ENCODE measurements around the gene CHRNB4. TPM values are rescaled to one million over a fixed set of nuclear protein-coding genes. Genes with fewer than 3 reads are reported as not detected.

CHRNB4 gene
- total and polyA plus RNA-seq, 10 of the 15 experiments (the other 5 are each of a cell fraction or from before 2014, with no cell fraction given), result 0.10 TPM; not detected in 9

DNA sequence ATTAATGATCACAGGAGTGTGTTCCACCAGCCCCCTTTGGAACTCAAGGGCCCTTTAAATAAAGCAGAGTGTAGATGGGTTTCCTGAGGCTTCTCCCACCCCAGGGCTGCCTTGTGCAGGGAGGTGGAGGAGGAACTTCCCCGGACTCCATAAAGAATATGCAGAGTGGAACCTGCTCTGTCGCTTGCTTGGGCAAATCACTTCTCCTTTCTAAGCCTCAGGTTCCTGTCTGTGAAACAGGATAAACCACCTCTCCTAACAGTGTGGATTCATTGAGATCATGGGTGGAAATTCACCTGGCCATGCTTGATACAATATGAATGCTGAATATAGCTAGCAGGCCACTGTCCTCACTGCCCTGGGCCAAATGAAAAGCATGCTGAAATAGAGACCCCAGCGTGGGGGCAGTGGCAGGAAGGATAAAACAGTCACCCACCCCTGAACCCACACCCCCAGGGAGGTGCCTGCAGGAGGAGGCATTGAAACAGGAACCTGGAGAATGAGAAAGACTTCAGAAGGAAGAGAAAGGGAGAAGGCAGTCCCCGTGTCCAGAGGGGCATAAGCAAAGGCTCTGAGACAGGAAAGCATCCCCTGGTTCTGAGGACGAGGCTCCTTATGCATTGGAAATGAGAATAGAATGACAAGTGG is 41.1 kb upstream of the CHRNB4 start:
- H3K4me2 ChIP-seq (ENCODE audit: control insufficient read depth, insufficient read depth), result no peak overlapping the region
- DNase-seq (ENCODE audit: low read depth, low spot score) (no peak), ATAC-seq (no peak), FAIRE-seq (no peak)
- in situ Hi-C loops (cut with MboI) (no loop called here), intact Hi-C loops (cut with micrococcal nuclease; ENCODE audit: unreplicated experiment) (no loop called here)
- no peaks in the 10 kb centered on the region for H3K27me3 ChIP-seq (replicated peaks in 1 of 2; ENCODE audit: control insufficient read depth in 2 of 2, insufficient read depth in 2 of 2, low read length in 1 of 2)
- ChIA-PET SMC1A (ENCODE audit: uncharacterized antibody, unreplicated experiment) (no interaction called here), CTCF (no interaction called here), RAD21 (ENCODE audit: unreplicated experiment) (no interaction called here), POLR2A (no interaction called here)
- H3K27ac ChIP-seq (ENCODE audit: control insufficient read depth, insufficient read depth), result no peak overlapping the region
- H4K20me1 ChIP-seq (ENCODE audit: control insufficient read depth, insufficient read depth), result no peaks in the 10 kb centered on the region
- H3K4me3 ChIP-seq, result no peak overlapping the region
- peaks cover 15% of the 10 kb centered on the region for H3K4me1 ChIP-seq (ENCODE audit: control insufficient read depth, insufficient read depth, low read length)
- H3K79me2 ChIP-seq (ENCODE audit: control insufficient read depth, insufficient read depth, low read length), result no peaks in the 10 kb centered on the region
- no peak overlapping the region for H3K9ac ChIP-seq (ENCODE audit: control insufficient read depth, insufficient read depth, low read length)
- TF ChIP-seq IKZF1 (conservative IDR thresholded peaks at IDR 0.05) (no peak), RUNX3 (IDR thresholded peaks at IDR 0.05; ENCODE audit: low read length) (no peak), ZNF217 (IDR thresholded peaks at IDR 0.05) (no peak), SMAD1 (IDR thresholded peaks at IDR 0.05; ENCODE audit: low read depth, partially characterized antibody) (no peak), ZBTB4 (CRISPR knock-in tag; IDR thresholded peaks at IDR 0.05) (no peak), HCFC1 (IDR thresholded peaks at IDR 0.05; ENCODE audit: low read length) (no peak), YY1 (IDR thresholded peaks at IDR 0.05; ENCODE audit: low read depth, low read length) (no peak), ZNF384 (IDR thresholded peaks at IDR 0.05; ENCODE audit: borderline replicate concordance, low read depth, low read length) (no peak), TAF1 (IDR thresholded peaks at IDR 0.05; ENCODE audit: borderline replicate concordance, low read depth, low read length) (no peak), NR2C2 (IDR thresholded peaks at IDR 0.05; ENCODE audit: borderline replicate concordance, control insufficient read depth, insufficient read length, low read depth) (no peak), SIX5 (IDR thresholded peaks at IDR 0.05; ENCODE audit: low read depth, low read length, severe bottlenecking) (no peak)
- H3K9me3 ChIP-seq (replicated peaks; ENCODE audit: control insufficient read depth, insufficient read depth, low read length), result no peaks in the 10 kb centered on the region
- H2AFZ ChIP-seq (ENCODE audit: control insufficient read depth, low read depth, low read length), result no peak overlapping the region
- BruUV-seq (replicated peaks), result no TSS peak
- 17% methylated on average over 5 of the region's 5 CpGs for WGBS (ENCODE audit: insufficient coverage, insufficient replicate concordance, low lambda C conversion rate, missing lambda C conversion rate)
- no peaks in the 10 kb centered on the region for H3K36me3 ChIP-seq (ENCODE audit: control insufficient read depth in 2 of 2, insufficient read depth in 2 of 2, low read length in 1 of 2)
